ENCODE measurements around the gene SMTNL2.

- no peak for TF ChIP-seq CTCF (conservative IDR thresholded peaks at IDR 0.05; ENCODE audit: low read depth, low read length)
- no peak for TF ChIP-seq EZH2 (IDR thresholded peaks at IDR 0.05; ENCODE audit: low read length, unreplicated experiment)
Measured at GRCh38 chr17:4579678-4580077, 4.7 kb upstream of the SMTNL2 start.

All from PC-3 (cell line).